Peyer's patch (tissue), 4 donors: ENCODE measurements around the gene ASB10. TPM values are rescaled to one million over a fixed set of nuclear protein-coding genes. Genes with fewer than 3 reads are reported as not detected.

Experiments used
- DNase-seq, 3 donors: peaks; one replicate each; pipeline ENCODE4 v3.0.0-alpha.2; 2017 to 2019
- H3K27ac ChIP-seq, 4 donors: fragments of 200-600 bp; sonication (generic); one replicate each; pipeline ENCODE4 v1.5.1; 2016 to 2019
- H3K27me3 ChIP-seq, 2 donors: fragments of 200-600 bp; sonication (generic); one replicate each; pipeline ENCODE4 v1.5.1; 2019
- H3K36me3 ChIP-seq, 3 donors: fragments of 200-600 bp; sonication (generic); one replicate each; pipeline ENCODE4 v1.5.1; 2016 to 2019
- H3K4me1 ChIP-seq, 4 donors: fragments of 200-600 bp; sonication (generic); one replicate each; pipeline ENCODE4 v1.5.1; 2016 to 2019
- H3K4me3 ChIP-seq, 4 donors: fragments of 200-600 bp; sonication (generic); 1 replicate in 3 of 4; 2 replicates in 1 of 4; pipeline ENCODE4 v1.5.1; 2016 to 2019; ENCODE audit warnings: mild to moderate bottlenecking in 1 of 4
- H3K9me3 ChIP-seq, 4 donors: fragments of 200-600 bp; sonication (generic); one replicate each; pipeline ENCODE4 v1.5.1; 2016 to 2019; ENCODE audit warnings: mild to moderate bottlenecking in 1 of 4
- POLR2A ChIP-seq, 2 donors: fragments of 450-650 bp; IDR thresholded peaks; one replicate each; pipeline ENCODE4 v1.5.1; 2017; ENCODE audit warnings: antibody characterized with exemption in 2 of 2, mild to moderate bottlenecking in 2 of 2, moderate library complexity in 2 of 2
- total RNA-seq, 4 donors: library from RNA; depleted of rRNA; stranded (reverse); fragments of >200 nt; gene quantifications; one replicate each; pipeline ENCODE4 v1.1.0, GENCODE V29; 2016
- TF ChIP-seq, protein P1 (sequence below), 6 experiments: fragments of 450-650 bp in 4 of 6; fragments of 200-600 bp in 2 of 6; sonication (generic) in 1 of 6; IDR thresholded peaks; one replicate each; pipeline ENCODE4 v1.5.1; 2017 to 2019; ENCODE audit warnings: antibody characterized with exemption in 6 of 6, mild to moderate bottlenecking in 3 of 6, moderate library complexity in 1 of 6

ASB10 gene
- total RNA-seq, 4 donors from 2014 or later: not detected

GRCh38 chr7:151209588-151209987 lies 22.5 kb upstream of the ASB10 start:
- no peak overlapping the region for H3K27ac ChIP-seq
- no peak for DNase-seq
- H3K4me3 ChIP-seq: no peak overlapping the region
- TF ChIP-seq, protein P1, sequence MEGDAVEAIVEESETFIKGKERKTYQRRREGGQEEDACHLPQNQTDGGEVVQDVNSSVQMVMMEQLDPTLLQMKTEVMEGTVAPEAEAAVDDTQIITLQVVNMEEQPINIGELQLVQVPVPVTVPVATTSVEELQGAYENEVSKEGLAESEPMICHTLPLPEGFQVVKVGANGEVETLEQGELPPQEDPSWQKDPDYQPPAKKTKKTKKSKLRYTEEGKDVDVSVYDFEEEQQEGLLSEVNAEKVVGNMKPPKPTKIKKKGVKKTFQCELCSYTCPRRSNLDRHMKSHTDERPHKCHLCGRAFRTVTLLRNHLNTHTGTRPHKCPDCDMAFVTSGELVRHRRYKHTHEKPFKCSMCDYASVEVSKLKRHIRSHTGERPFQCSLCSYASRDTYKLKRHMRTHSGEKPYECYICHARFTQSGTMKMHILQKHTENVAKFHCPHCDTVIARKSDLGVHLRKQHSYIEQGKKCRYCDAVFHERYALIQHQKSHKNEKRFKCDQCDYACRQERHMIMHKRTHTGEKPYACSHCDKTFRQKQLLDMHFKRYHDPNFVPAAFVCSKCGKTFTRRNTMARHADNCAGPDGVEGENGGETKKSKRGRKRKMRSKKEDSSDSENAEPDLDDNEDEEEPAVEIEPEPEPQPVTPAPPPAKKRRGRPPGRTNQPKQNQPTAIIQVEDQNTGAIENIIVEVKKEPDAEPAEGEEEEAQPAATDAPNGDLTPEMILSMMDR (IDR thresholded peaks at IDR 0.05): no peak
- TF ChIP-seq POLR2A (IDR thresholded peaks at IDR 0.05): no peak
- no peaks in the 10 kb centered on the region for H3K27me3 ChIP-seq
- H3K36me3 ChIP-seq: peaks cover 0 to 17% (median 0%) of the 10 kb centered on the region in 3 donors
- H3K4me1 ChIP-seq: no peaks in the 10 kb centered on the region
- no peaks in the 10 kb centered on the region for H3K9me3 ChIP-seq

DNA sequence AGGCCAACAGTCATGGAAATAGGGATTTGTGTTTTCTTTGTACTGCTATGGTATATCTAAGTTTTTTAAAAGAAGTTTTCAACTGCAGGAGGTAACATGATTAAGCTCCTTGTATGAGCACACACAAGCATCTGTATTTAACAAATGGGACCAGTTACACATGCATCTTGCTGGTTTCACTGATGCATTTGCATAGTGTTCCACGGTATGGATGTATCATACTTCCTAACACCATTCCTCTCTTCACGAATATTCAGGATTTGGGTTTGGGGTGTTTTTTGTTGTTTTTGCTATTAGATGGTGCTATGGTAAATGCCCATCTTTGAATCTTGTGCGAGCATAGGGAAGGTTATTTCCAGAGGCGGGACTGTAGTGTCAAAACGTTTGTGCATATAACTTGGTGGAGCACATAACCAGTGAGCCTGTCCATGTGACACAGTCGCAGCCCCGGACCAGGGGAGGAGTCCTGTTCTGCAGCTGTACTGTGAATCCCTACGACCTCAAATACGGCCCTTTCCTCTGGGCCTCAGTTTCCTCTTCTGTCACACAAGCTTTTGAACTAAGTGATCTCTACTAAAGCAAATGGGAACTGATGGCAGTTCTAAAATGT lies 21.3 kb upstream of the ASB10 start:
- Histone ChIP-seq H3K27ac (no peak overlapping the region), H3K4me3 (no peak overlapping the region), H3K27me3 (no peaks in the 10 kb centered on the region), H3K36me3 (peaks cover 0 to 6% (median 0%) of the 10 kb centered on the region in 3 donors), H3K9me3 (no peaks in the 10 kb centered on the region), H3K4me1 (no peaks in the 10 kb centered on the region)
- DNase-seq: no peak
- TF ChIP-seq, protein P1 (IDR thresholded peaks at IDR 0.05): no peak
- no peak for TF ChIP-seq POLR2A (IDR thresholded peaks at IDR 0.05)

- TF ChIP-seq POLR2A (IDR thresholded peaks at IDR 0.05): no peak
- TF ChIP-seq, protein P1 (IDR thresholded peaks at IDR 0.05): no peak
- no peaks in the 10 kb centered on the region for H3K4me1 ChIP-seq
- H3K27me3 ChIP-seq: no peaks in the 10 kb centered on the region
- peaks cover 0 to under 1% (median 0%) of the 10 kb centered on the region in 3 donors for H3K36me3 ChIP-seq
- no peaks in the 10 kb centered on the region for H3K9me3 ChIP-seq
- H3K4me3 ChIP-seq: no peak overlapping the region
- DNase-seq: no peak
- peak overlapping the region in 1 of 4 donors; percentile 65 for H3K27ac ChIP-seq
These were observed 20.8 kb upstream of the ASB10 start for GRCh38 chr7:151207804-151208203.

GRCh38 chr7:151207315-151207714 lies 20.3 kb upstream of the ASB10 start:
- H3K36me3 ChIP-seq: no peaks in the 10 kb centered on the region
- no peak overlapping the region for H3K4me3 ChIP-seq
- H3K4me1 ChIP-seq: no peaks in the 10 kb centered on the region
- DNase-seq: no peak
- TF ChIP-seq POLR2A (IDR thresholded peaks at IDR 0.05): no peak
- TF ChIP-seq, protein P1 (IDR thresholded peaks at IDR 0.05): no peak
- H3K27me3 ChIP-seq: no peaks in the 10 kb centered on the region
- H3K27ac ChIP-seq: peak overlapping the region in 1 of 4 donors; percentile 65
- no peaks in the 10 kb centered on the region for H3K9me3 ChIP-seq

DNA sequence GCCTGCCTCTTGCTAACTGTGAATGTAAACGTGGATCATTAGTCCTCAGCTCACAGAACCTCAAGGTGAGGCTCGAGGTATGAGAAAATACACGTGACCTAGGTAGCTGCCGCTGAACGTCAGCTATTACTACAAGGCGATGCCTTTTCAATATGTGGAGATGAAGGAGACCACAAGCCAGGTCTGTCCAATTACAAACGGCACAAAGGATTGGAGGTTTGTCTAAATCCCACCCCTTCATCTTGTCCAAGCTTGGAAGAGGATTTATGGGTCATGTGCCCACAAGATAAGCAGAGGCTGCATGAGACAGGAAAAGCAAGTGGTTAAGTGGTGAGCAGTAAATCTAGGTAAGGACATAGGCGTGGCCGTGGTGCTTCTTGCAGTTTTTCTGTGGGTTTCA lies 19.9 kb upstream of the ASB10 start:
- H3K27ac ChIP-seq: peak overlapping the region in 1 of 4 donors; percentile 16

More for the DNA sequence above, 19.9 kb upstream of the ASB10 start:
- H3K4me1 ChIP-seq: no peaks in the 10 kb centered on the region
- H3K4me3 ChIP-seq: no peak overlapping the region
- no peak for DNase-seq
- H3K36me3 ChIP-seq: no peaks in the 10 kb centered on the region
- H3K9me3 ChIP-seq: no peaks in the 10 kb centered on the region
- no peaks in the 10 kb centered on the region for H3K27me3 ChIP-seq
- TF ChIP-seq POLR2A (IDR thresholded peaks at IDR 0.05): no peak
- TF ChIP-seq, protein P1 (IDR thresholded peaks at IDR 0.05): no peak
